GDM1 (cell line): ENCODE results near the gene CDKL4.
A peak's percentile ranks its signal among the peaks of the same experiment; 100 is the strongest.
"Not testable (repeated sequence)": the region's sequence is repeated elsewhere in the genome, so short reads cannot be mapped to it uniquely, and the experiment has no call there.

ENCODE experiments used
- DNase-seq: peaks from one replicate; lab custom pipeline; 2025; lab: John Stamatoyannopoulos, UW

The CDKL4 gene

GRCh38 chr2:39141334-39142271 is 102.2 kb downstream of the CDKL4 start:
- DNase-seq = no peak

DNA sequence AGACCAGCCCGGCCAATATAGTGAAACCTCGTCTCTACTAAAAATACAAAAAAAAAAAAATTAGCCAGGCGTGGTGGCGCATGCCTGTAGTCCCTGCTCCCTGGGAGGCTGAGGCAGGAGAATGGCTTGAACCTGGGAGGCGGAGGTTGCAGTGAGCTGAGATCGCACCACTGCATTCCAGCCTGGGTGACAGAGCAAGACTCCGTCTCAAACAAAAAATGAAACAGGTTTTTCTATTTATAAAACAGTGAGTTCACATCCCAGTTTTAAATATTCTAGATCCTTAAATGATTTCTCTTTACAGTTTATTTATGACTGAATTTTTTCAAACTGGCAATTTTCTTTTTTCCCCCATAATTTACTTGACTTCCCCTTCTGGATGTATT is 102.8 kb downstream of the CDKL4 start:
- DNase-seq = not testable (repeated sequence)

GRCh38 chr2:39140322-39140847 is 103.4 kb downstream of the CDKL4 start:
- no peak for DNase-seq

GRCh38 chr2:39139511-39140237 is 104.1 kb downstream of the CDKL4 start:
- DNase-seq = no peak

DNA sequence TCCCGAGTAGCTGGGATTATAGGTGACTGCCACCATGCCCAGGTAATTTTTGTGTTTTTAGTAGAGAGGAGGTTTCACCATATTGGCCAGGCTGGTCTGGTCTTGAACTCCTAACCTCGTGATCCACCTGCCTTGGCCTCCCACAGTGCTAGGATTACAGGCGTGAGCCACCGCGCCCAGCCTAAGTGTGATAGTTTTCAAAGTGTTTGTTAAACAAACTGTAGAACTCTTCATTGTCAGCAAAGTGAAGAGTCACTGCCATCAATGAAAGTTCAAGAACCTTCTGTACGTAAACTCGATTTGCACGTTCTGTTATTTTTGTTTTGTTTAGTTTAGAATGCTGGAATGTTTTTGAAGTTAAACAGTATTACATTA is 104.9 kb downstream of the CDKL4 start:
- no peak for DNase-seq

- DNase-seq = not testable (repeated sequence)
These were observed 105.5 kb downstream of the CDKL4 start for GRCh38 chr2:39138187-39138836.

- DNase-seq = no peak
These were observed 107.0 kb downstream of the CDKL4 start for GRCh38 chr2:39136799-39137198.

- peak; percentile 11 for DNase-seq
These were observed 108.0 kb downstream of the CDKL4 start for GRCh38 chr2:39135690-39136259.

- DNase-seq = no peak
These were observed 110.4 kb downstream of the CDKL4 start for GRCh38 chr2:39133215-39133851.

DNA sequence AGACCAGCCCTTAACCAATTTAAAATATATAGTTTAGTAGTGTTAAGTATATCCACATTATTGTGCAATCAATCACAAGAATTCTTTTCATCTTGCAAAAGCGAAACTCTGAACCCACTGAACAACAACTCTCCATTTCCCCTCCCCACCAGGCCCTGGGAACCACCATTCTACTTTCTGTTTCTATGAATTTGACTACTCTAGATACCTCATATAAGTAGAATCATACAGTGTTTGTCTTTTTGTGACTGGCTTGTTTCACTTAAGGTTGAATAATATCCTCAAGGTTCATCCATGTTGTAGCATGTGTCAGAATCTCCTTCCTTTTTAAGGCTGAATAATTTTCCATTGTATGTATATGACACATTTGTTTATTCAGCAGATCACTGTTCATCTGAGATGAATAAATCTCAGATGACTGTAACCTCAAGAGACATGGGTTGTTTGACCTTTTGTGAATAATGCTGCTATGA is 114.8 kb downstream of the CDKL4 start:
- DNase-seq = no peak

GRCh38 chr2:39127973-39128372 is 115.8 kb downstream of the CDKL4 start:
- no peak for DNase-seq
